HK-2 (cell line): ENCODE results near the gene SBF2.

ENCODE experiments used
- DNase-seq: peaks from one replicate; pipeline ENCODE4 v3.0.0-alpha.2; 2018; ENCODE audit not compliant: unreplicated experiment

SBF2 gene

DNA sequence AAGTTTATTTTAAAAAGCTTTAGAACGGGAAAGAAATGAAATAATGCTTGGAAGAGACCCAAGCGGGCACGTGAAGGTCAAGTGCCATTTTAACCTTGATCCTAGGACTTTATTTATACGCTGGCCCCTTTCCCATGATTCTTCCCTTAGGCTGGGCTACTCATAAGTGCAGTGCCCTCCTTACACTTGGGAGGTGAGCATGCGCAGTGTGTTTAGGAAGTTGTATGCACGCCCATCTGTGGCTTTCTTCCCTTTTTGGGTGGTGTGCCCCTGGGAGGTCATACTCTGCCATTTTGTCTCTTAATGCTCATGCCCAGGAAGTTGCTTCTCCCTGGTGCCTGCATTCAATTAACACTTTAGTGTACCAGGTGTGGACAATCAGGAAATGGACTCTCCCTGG lies 390.4 kb downstream of the SBF2 start:
- DNase-seq: no peak

DNA sequence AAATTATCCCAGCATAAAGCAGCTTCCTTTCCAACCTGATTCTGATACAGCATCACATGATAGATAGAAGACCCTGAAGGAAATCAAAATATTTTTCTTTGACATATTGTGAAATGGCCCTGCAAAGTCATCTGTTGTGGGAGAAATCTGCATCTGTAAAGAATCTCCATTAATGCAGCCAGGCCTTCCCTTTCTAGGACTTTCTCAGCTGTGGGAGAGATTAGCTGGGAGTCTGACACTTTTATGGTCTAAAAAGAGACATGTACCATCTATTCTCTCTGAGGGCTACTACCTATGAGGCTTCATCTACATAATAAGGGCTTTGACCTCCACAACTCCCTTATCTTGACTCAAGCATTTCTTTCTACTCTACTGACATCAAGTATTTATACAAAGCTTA lies 392.1 kb downstream of the SBF2 start:
- DNase-seq: no peak

DNA sequence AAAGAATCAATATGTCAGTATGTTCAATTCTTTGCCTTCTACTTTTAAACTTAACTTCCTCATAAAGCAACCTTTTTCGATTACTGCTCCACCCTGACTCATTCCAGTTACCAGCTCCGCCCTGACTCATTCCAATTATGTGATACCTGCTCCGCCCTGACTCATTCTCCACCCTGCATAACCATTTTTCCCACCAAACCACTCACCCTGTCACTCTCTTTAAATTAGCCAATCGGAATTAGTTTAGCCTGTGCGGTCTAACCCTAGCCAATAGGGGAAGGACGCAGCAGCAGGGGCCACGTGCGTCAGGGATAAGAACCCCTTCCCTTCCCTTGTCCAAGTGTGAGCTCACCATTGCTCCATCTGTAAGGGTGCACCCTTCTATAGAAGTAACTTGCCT lies 393.8 kb downstream of the SBF2 start:
- peak; percentile 10 for DNase-seq

DNA sequence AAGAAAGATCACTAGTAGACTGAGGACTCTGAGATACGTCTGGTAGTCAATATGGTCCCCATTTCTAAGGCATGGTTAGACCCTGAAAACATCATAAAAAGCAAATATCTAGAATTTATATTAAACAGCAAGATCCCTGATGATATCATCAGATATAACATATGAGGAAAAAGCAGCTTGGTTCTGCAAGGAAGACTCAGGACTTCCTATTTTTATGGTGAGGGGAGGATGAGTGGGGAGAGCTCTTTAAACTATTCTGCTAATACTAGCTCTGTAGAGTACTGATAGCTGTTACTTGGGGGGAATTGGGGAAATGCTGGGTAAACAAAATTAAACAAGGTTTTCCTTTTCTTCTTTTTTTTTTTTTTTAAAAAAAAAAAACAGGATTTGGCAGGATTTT lies 394.3 kb downstream of the SBF2 start:
- DNase-seq: no peak

DNA sequence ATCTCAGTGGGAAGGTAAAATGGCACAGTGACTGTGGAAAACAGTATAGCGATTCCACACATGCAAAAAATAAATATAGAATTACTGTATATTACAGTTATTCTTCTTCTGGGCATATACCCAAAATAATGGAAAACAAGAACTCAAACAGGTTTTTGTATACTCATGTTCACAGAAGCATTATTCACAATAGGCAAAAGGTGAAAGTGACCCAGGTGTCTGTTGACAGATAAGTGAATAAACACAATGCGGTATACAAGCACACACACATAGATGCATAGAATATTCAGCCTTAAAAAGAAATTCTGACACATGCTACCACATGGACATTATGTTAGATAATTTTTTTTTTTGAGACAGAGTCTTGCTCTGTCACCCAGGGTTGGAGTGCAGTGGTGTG lies 397.1 kb downstream of the SBF2 start:
- no peak for DNase-seq

DNA sequence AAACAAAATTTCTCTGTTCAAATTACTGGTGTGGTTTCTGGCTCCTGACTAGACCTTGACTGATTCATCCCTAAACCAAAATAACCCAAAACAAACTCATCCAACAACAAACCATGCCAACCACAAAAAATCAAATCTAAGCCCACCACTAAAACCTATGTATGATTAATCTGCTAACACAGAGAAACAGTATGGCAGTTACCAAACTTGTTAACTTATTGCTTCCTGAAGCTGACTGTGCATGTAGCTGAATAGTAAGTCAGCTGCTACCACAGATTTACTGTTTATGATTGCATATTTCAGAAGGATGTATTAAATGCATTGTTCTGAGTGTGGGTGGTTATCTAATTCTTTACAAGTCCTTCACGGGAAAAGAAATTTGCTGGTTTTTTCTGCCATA lies 399.0 kb downstream of the SBF2 start:
- DNase-seq: no peak

DNA sequence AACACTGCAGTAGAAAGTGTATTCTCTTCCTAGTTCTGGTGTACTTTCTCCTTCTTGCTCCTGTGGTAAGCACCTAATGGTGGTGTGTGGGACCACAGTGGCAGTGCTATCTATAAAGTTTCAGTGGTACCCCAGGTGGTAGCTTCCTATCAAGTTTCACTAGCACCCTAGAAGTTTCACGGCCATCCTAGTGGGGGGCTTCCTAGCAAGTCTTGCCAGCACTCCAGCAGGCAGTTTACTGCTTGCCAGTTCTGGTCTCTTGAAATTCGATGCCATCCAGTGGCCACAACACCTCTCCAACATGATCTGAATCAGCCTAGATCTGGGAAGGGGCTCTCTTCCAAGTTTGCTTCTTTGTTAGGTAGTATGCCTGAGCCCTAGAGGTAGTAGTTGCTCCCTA lies 400.5 kb downstream of the SBF2 start:
- DNase-seq: no peak

DNA sequence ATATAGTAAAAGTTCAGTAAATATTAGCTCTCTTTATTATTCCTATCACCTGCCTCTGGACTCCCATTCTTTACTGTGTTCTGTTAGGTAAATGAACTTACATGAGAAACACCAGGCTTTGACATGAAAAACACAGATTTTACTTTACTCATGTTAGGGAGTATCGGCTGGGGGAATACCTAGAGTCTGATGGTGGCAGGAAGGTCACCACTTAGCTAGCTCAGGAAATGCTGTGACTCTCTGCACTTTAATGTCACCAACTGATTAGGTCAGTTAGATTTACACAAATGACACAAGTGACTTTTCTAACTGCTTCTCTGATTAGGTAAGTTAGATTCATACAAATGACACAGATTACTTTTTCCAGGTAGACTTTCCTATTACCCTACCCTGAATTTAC lies 405.1 kb downstream of the SBF2 start:
- no peak for DNase-seq

DNA sequence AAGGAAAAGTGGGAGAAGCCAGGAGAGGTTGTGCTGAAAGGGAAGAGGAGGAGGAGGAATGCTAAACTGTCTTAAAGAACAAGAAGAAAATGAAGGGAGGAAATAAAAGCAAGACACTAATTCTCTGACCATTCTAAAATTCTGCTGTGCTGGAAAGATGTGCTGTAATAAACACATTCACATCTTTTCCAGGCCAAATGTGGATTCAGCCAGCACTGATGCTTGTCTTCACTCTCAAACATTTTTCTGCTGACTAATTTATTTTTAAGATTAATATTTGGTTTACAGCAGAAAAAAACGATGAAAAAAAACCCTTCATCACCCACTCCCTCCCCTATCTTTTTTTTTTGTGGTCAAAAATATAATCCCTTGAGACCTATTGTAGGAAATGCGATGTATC lies 406.5 kb downstream of the SBF2 start:
- DNase-seq: no peak

DNA sequence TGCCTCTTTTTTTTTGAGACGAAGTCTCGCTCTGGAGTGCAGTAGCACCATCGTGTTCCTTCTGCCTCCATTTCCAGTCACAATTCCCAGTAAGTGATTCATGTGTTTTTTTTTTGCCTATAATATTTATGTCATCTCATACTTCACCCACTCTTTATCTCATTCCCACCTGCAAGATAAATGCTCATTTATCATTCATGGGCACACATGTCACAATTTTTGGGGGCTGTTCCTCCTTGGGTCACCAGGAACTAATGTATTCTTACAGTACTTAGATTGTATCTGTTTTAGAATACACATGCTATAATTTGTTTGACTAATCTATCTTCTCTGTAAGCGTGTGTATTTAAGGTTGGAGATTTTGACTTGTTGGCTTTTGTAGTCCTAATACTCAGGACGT lies 407.4 kb downstream of the SBF2 start:
- no peak for DNase-seq

DNA sequence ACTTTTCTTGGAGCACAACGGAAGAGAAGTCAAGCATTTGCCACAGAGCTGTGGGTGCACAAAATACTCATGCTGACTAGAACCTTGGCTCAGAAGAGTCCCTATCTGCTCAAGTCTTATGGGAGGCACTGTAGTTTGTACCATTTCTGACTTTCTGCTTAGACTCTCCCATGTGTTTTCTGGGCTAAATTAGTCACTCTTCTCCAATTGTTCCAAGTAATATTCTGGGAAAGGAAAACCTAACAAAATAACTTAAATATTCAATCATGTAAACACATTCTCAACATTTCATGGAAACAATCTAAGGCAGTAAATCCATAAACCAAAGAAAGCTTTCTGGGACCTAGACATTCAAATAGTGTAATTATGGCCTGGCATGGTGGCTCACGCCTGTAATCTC lies 409.4 kb downstream of the SBF2 start:
- DNase-seq: no peak

DNA sequence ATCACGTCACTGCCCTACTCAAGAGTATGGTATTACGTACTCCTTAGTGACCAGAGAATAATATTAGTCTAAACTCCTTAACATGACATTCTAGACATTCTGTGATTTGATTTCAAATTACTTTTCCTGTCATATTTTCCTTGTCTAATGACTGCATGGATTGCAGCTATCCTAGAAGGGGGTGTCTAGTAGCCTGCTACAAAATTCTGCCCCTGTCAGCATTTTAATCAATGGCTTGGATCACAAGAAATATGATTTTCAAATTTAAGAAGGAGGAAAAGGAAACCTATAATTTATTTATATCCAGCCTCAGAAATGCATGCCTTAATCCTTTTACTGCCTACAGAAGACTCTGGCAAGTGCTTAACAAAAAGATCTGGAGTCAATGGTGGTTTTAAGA lies 413.4 kb downstream of the SBF2 start:
- no peak for DNase-seq

DNA sequence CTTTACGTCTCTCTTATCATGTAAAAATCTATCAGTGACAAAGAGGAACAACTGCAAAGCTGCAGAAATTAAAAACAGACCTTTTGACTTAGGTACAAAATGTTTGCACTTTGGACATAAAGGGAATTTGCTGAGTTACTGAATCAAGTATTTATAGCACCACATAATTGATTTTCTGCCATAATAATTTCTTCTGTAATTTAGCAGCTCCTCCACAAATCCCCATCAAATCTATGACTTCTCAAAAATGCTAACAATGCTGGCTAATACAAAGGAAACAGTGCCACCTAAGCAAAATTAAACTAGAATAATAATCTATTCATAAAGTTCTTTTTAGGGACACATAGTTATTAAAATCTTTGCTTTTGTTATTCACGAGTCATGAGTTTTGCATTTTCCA lies 415.1 kb downstream of the SBF2 start:
- no peak for DNase-seq

DNA sequence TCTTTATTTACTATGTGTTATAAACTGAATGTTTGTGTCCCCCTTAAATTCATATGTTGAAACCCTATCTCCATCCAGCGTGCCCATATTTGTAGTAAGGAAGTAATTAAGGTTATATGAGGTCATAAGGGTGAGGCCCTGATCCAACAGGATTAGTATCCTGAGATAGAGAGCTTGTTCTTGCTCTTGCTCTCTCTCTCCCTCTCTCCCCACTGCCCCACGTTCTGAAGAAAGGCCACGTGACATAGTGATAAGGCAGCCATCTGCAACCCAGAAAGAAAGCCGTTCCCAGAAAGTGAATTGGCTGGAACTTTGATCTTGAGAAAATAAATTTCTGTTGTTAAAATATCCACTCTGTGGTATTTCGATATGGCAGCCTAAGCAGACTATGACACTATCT lies 417.7 kb downstream of the SBF2 start:
- no peak for DNase-seq

DNA sequence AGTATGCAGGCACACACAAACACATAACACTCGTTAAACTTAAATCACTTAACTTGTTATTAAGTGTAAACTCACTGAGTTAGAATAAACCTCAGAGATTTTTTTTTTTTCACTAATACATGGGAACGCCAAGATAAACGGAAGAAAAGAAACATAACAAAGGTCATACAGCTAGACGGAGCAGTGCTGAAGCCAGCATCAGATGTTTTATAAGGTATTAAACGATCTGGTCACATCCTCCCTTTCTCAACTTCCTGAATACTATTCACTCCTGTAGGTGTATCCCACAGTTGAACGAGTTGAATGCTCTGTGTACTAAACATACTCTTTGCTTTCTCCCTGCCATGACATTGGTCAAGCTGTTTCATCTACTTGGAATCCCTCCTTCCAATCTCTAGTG lies 418.2 kb downstream of the SBF2 start:
- DNase-seq: no peak

DNA sequence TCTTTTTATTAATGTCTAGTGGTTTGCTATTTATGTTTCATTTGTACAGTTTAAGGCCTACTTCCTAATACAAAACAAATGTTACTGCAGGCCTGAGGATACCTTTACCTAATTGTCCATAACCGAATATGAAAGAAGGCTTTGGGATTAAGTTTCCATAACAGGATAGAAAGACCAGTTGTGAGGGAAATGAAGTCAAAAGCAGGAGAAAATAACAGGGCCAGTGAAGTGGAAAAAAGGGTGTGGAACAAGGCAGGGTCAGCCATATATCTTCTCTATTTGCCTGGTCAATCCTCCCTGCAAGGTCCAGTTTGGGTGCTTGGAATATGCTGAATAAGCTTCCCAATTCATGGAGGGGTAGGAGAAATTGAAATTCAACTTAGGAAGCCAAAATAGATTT lies 418.6 kb downstream of the SBF2 start:
- DNase-seq: no peak

DNA sequence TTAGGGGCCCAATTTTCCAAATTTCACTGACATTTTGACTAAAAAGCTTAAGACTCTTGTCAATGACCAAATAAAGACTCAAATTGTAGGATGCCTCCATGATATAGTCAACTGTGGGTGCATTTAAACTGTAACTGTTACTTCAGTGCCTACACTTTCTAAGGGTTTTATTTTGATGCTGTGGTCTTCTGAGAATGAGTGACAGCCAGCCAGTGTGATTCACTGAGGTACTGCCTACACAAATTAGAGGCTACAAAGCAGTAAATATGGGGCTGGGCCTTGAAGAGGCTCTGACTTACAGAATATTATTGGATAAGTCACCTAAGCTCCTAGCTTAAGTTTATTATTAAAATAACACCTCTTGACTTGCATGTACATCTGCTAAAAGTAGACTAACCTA lies 419.6 kb downstream of the SBF2 start:
- no peak for DNase-seq

DNA sequence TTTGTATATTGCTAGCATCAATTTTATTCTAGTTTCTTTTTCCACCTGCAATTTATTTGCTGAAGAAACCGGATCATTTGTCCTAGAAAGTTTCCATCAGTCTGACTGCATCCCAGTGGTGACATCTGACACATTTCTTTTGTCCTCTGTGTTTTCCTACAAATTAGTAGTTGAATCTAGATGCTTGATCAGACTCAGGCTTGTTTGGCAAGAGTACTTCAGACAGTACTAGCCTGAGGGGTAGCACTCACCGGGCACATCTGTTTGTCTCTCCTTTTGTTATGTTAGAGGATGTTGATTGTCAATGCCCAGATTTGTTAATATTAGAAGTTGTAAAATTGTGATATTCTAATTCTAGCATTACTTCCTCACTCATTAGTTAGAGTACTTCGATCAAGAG lies 425.4 kb downstream of the SBF2 start:
- DNase-seq: no peak

DNA sequence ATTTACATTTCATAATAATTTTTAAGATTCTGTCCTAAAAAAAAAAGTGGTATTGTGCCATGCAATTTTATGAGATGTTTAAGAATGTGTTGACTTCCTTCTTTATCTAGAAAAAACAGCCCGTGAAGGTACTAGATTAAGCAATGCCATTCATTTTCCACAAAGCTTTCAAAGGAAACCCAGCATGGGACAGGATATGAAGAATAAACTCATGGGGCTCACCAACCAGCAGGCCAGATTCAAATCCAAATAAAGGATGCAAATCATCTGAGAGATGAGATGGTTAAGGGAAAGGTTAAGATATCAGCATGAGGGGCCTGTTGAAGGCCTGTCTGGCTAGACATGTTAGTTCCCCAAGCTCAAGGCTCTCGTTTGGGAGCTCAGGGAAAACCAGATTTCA lies 431.0 kb downstream of the SBF2 start:
- DNase-seq: no peak

DNA sequence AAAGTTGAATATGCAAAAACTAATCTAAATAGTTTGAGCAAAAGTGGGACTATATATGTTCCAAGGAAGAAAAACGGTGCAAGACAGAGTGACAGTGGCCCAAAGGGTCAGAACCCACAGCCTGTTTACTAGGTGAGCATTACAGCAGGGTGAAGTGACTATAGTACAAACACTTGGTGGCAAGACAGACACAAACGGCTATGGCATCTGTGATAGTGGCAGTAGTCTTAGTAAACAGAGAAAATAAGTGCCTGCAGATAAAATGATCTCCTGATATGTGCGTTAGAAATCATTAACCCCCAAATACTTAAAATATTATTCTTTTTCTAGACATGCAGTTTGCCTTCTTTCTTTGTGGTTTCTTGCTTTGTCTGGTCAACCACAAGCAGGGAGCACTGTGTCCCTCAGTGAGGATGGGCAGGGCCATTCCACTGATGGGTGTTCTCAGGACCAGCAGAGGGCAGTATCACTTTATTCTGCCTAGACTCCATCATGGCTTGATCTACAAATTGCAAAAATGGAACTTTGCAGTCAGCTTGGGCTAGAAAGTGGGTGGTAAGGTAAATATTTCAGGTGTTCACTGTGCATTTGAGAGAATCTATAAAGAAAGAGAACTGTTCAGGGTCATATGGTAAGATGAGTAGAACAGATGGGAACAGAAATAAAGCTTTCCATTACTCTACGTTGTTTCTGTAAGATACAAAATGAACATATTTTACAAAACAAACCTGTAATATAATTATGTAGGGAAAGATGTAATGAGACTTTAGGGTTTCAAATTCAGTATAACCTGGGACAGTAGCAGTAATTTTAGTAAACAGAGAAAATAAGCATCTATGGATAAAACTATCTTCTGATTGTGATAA lies 431.9 kb downstream of the SBF2 start:
- peak; percentile 40 for DNase-seq

DNA sequence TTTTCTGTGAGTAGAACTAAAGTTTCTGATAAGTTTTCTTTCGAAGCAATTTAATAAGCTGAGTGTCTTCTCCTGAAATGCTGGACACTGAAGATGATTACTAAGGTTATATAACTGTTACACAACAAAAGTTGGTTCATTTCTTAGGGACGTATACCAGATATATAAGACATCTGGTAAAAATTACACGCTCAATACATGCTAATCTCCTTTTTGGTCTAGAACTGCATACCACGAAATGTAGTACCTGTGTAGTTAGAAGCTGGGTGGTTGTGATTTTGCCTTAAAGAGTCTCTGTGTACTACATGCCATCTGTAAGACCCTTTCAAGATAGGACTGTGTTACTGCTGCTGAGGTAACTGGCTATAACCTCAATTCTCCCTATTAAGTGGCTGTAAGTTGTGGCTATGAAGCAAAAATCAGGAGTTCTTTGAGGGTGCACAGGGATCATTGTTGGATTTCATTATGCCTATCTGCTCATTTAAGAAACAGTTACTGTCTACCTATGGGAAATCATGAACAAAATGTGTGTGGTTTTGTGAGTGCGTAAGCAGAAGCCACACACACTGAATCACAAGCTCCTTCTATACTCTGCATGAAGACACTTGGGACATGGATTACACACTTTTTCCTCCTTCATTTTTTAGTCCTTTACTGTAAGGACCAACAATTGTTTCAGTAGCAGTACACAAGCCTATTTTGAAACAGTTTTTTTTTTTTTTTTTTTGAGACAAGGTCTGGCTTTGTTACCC lies 434.3 kb downstream of the SBF2 start:
- no peak for DNase-seq

DNA sequence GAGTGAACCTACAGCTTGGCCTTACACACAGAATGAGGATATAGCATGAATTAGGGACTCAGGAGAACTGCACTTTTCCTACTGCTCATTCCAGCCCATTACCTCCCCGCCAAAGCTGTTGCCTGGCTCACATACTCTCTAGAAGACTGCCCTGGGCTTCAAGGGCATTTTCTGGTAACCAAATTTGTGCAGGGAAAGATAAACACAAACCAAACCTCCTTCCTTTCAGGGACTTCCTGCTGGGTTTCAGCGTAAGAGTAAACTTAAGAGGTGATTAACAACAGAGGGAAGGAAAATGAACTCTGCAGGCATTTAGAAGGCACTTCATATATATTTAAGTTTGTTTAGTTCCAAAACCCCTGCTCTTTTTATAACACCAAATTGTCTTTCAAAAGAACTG lies 435.2 kb downstream of the SBF2 start:
- DNase-seq: no peak

DNA sequence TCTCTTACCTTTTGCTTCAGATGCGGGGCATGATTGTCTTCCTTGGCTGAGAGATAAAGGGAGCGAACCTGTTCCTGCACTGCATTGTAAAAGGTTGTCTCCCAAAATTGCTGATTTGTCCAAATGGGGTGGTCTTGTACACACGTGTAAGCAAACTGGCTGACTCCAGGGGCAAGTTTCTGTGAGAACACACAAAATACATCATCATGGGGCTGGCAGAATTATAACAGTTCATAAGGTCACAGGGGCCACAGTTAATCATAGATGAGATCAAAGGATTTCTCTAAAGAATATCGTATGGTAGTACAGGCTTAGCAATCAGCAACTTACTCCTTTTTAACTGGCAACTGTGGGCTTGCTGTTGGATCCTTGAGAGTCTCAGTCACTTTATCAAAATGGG lies 435.8 kb downstream of the SBF2 start:
- no peak for DNase-seq
